IPS-18a (cell line): ENCODE results near the gene ZNF222.
A peak's percentile ranks its signal among the peaks of the same experiment; 100 is the strongest.

Source experiments
- H3K27ac ChIP-seq: one replicate; pipeline ENCODE4 v1.5.1; 2013; ENCODE audit warnings: low read length
- H3K27me3 ChIP-seq: one replicate; pipeline ENCODE4 v1.6.1; 2013; ENCODE audit warnings: mild to moderate bottlenecking, low read length; ENCODE audit not compliant: control insufficient read depth, insufficient read depth
- H3K36me3 ChIP-seq: one replicate; pipeline ENCODE4 v1.6.1; 2013; ENCODE audit warnings: low read depth, low read length; ENCODE audit not compliant: control insufficient read depth
- H3K4me1 ChIP-seq: one replicate; pipeline ENCODE4 v1.6.1; 2013; ENCODE audit warnings: low read depth, low read length; ENCODE audit not compliant: control insufficient read depth
- H3K4me3 ChIP-seq: one replicate; pipeline ENCODE4 v1.5.1; 2013; ENCODE audit warnings: low read length
- H3K9ac ChIP-seq: one replicate; pipeline ENCODE4 v1.6.1; 2013; ENCODE audit warnings: mild to moderate bottlenecking, low read length, moderate library complexity
- H3K9me3 ChIP-seq: one replicate; pipeline ENCODE4 v1.6.1; 2013; ENCODE audit warnings: low read depth, low read length; ENCODE audit not compliant: control insufficient read depth

Gene ZNF222

GRCh38 chr19:44007473-44007872 lies 17.7 kb upstream of the ZNF222 start:
- Histone ChIP-seq H3K9me3 (peaks cover 22% of the 10 kb centered on the region), H3K9ac (no peak overlapping the region), H3K27me3 (peaks cover 6% of the 10 kb centered on the region), H3K4me3 (no peak overlapping the region), H3K4me1 (peaks cover 3% of the 10 kb centered on the region), H3K36me3 (peaks cover 24% of the 10 kb centered on the region), H3K27ac (no peak overlapping the region)

DNA sequence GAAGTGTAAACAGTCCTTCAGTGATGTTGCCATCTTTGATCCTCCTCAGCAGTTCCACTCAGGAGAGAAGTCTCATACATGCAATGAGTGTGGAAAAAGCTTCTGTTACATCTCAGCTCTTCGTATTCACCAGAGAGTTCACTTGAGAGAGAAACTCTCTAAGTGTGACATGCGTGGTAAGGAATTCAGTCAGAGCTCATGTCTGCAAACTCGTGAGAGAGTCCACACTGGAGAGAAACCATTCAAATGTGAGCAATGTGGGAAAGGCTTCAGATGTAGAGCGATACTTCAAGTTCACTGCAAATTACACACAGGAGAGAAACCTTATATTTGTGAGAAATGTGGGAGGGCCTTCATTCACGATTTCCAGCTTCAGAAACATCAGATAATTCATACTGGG lies 14.7 kb upstream of the ZNF222 start:
- Histone ChIP-seq H3K4me1 (no peaks in the 10 kb centered on the region), H3K27me3 (no peaks in the 10 kb centered on the region), H3K36me3 (peaks cover 24% of the 10 kb centered on the region), H3K27ac (no peak overlapping the region), H3K4me3 (no peak overlapping the region), H3K9ac (no peak overlapping the region), H3K9me3 (peaks cover 29% of the 10 kb centered on the region)

- Histone ChIP-seq H3K27ac (no peak overlapping the region), H3K9me3 (peaks cover 23% of the 10 kb centered on the region), H3K36me3 (no peaks in the 10 kb centered on the region), H3K9ac (no peak overlapping the region), H3K4me1 (no peaks in the 10 kb centered on the region), H3K27me3 (no peaks in the 10 kb centered on the region), H3K4me3 (no peak overlapping the region)
Measured at GRCh38 chr19:44019498-44019897, 5.7 kb upstream of the ZNF222 start.

GRCh38 chr19:44021221-44021620 lies 4.0 kb upstream of the ZNF222 start:
- peaks cover 22% of the 10 kb centered on the region for H3K9me3 ChIP-seq
- no peaks in the 10 kb centered on the region for H3K27me3 ChIP-seq
- no peaks in the 10 kb centered on the region for H3K36me3 ChIP-seq
- no peak overlapping the region for H3K9ac ChIP-seq
- no peak overlapping the region for H3K4me3 ChIP-seq
- peaks cover 4% of the 10 kb centered on the region for H3K4me1 ChIP-seq
- no peak overlapping the region for H3K27ac ChIP-seq

- H3K36me3 ChIP-seq: peaks cover 24% of the 10 kb centered on the region
- H3K27me3 ChIP-seq: no peaks in the 10 kb centered on the region
- peaks cover 13% of the 10 kb centered on the region for H3K9me3 ChIP-seq
- H3K9ac ChIP-seq: peak overlapping the region; percentile 59
- peaks cover 4% of the 10 kb centered on the region for H3K4me1 ChIP-seq
- H3K4me3 ChIP-seq: peak overlapping the region; percentile 95
- H3K27ac ChIP-seq: peak overlapping the region; percentile 59
Measured at GRCh38 chr19:44024900-44025216, 321 bp upstream of the ZNF222 start.

- Histone ChIP-seq H3K27me3 (no peaks in the 10 kb centered on the region), H3K4me3 (no peak overlapping the region), H3K4me1 (peaks cover 4% of the 10 kb centered on the region), H3K9ac (no peak overlapping the region), H3K27ac (no peak overlapping the region), H3K36me3 (peaks cover 35% of the 10 kb centered on the region), H3K9me3 (peaks cover 18% of the 10 kb centered on the region)
Measured at GRCh38 chr19:44026622-44027021, 1.4 kb downstream of the ZNF222 start.

GRCh38 chr19:44032001-44032610 lies 6.9 kb downstream of the ZNF222 start:
- H3K36me3 ChIP-seq: peaks cover 44% of the 10 kb centered on the region
- H3K9me3 ChIP-seq: peaks cover 47% of the 10 kb centered on the region
- no peak overlapping the region for H3K4me3 ChIP-seq

DNA sequence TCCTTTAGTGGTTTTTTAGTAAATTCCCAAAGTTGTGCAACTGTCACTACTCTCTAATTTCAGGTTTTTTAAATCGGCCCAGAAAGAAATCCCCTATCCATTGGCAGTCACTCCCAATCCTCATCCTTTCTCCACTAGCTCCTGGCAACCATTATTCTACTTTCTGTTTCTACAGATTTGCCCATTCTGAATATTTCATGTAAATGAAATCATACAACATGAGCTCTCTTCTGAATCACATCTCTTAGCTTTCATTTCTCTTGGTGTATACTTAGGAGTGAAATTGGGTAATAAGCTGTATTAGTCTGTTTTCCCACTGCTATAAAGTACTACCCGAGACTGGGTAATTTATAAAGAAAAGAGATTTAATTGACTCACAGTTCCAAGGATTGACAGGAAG lies 17.0 kb downstream of the ZNF222 start:
- Histone ChIP-seq H3K9me3 (peaks cover 36% of the 10 kb centered on the region), H3K36me3 (no peaks in the 10 kb centered on the region), H3K4me3 (no peak overlapping the region), H3K4me1 (no peaks in the 10 kb centered on the region), H3K27me3 (no peaks in the 10 kb centered on the region), H3K9ac (no peak overlapping the region), H3K27ac (no peak overlapping the region)

More at GRCh38 chr19:44032001-44032610, 6.9 kb downstream of the ZNF222 start:
- Histone ChIP-seq H3K27ac (no peak overlapping the region), H3K9ac (no peak overlapping the region), H3K4me1 (no peaks in the 10 kb centered on the region), H3K27me3 (no peaks in the 10 kb centered on the region)

- no peak overlapping the region for H3K27ac ChIP-seq
- H3K27me3 ChIP-seq: no peaks in the 10 kb centered on the region
- H3K4me3 ChIP-seq: peak overlapping the region; percentile 80
- H3K4me1 ChIP-seq: peaks cover 9% of the 10 kb centered on the region
- H3K9ac ChIP-seq: no peak overlapping the region
- peaks cover 6% of the 10 kb centered on the region for H3K9me3 ChIP-seq
- H3K36me3 ChIP-seq: peaks cover 3% of the 10 kb centered on the region
Measured at GRCh38 chr19:44050740-44051649, 25.8 kb downstream of the ZNF222 start.

DNA sequence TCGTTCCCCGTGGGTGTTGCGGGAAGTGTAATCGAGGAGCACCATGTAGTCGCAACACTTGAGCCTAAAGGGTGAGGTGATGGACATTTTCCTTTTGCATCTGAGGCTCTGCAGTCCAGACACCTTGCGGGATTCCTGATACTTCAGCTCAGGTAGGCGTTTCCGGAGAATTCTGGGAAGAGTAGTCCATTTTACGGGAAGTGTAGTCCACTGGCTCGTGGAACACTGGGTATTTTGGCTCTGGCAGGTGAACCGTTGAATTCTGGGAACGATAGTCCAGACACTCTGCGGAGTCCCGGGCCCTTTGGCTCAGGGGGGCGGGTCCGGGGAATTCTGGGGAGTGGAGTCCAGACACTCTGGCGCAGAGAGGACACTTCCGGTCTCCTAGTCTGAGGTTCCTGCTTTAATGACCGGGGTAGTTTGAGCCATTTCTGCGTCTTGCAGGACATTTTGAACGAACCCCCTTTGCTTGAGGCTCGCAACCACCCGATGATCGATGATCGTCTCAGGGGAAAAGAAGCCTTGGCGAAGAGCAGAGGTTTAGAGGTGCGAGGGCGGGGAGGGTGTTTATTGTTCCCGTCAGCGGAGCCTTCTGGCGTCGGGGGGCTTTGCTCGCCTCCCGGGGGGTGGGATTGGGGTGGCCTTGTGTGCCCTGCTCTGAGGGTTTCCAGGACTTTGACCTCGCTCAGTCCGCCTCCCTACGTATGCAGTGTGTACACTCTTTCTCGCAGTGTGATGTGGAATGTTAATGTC lies 26.6 kb downstream of the ZNF222 start, which contains the start of gene ZNF223:
Gene ZNF223, plus strand, starts transcription at position 387 of the 753 bp plus-strand sequence. CDS start 3,141 bp downstream, outside the sequence.
- peaks cover 9% of the 10 kb centered on the region for H3K4me1 ChIP-seq
- H3K36me3 ChIP-seq: peaks cover 3% of the 10 kb centered on the region
- peak within 1 kb of the TSS; percentile 68 for H3K9ac ChIP-seq
- peak within 1 kb of the TSS; percentile 80 for H3K4me3 ChIP-seq
- peaks cover 6% of the 10 kb centered on the region for H3K9me3 ChIP-seq
- H3K27me3 ChIP-seq: no peaks in the 10 kb centered on the region
- H3K27ac ChIP-seq: no peak within 1 kb of the TSS

DNA sequence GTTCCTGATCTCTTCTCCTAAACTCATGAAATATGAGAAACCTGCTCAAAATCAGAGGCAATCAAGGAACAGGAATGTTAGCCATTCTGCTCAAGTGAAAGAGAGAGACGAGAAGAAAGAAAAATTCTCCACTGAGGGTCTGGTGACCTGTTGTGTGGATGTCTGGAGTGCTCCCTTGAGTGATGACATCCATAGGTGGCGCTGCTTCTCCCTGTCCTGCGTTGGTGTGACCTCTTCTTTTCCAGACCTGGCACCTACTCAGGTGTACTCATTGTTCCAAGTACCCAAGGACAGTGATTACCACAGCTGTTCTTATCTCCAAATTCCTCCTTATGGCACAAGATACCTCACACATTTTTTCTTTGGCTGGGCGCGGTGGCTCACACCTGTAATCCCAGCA lies 30.7 kb downstream of the ZNF222 start:
- Histone ChIP-seq H3K9me3 (no peaks in the 10 kb centered on the region), H3K27ac (no peak overlapping the region)

More for the DNA sequence above, 30.7 kb downstream of the ZNF222 start:
- Histone ChIP-seq H3K4me3 (no peak overlapping the region), H3K4me1 (peaks cover 9% of the 10 kb centered on the region), H3K27me3 (no peaks in the 10 kb centered on the region), H3K36me3 (peaks cover 21% of the 10 kb centered on the region), H3K9ac (no peak overlapping the region)
